HS-5 (cell line): ENCODE results near the gene SCTR.

ENCODE experiments used
- DNase-seq: peaks from one replicate; pipeline ENCODE4 v3.0.0-alpha.2; 2012; ENCODE audit warnings: low read depth

SCTR gene

GRCh38 chr2:119442850-119443249 lies 81.4 kb downstream of the SCTR start:
- no peak for DNase-seq

- DNase-seq = no peak
Observed at GRCh38 chr2:119442226-119442619, 82.1 kb downstream of the SCTR start.

GRCh38 chr2:119441376-119442225 lies 82.7 kb downstream of the SCTR start:
- no peak for DNase-seq

GRCh38 chr2:119440873-119441272 lies 83.4 kb downstream of the SCTR start:
- DNase-seq = no peak

GRCh38 chr2:119440501-119440870 lies 83.8 kb downstream of the SCTR start:
- DNase-seq = no peak

GRCh38 chr2:119439574-119440500 lies 84.4 kb downstream of the SCTR start:
- DNase-seq = no peak

- no peak for DNase-seq
Observed at GRCh38 chr2:119438726-119439284, 85.5 kb downstream of the SCTR start.

- DNase-seq = no peak
Observed at GRCh38 chr2:119438128-119438656, 86.1 kb downstream of the SCTR start.

- no peak for DNase-seq
Observed at GRCh38 chr2:119436993-119437772, 87.1 kb downstream of the SCTR start.

- DNase-seq = no peak
Observed at GRCh38 chr2:119435953-119436297, 88.4 kb downstream of the SCTR start.

- DNase-seq = no peak
Observed at GRCh38 chr2:119435081-119435952, 89.0 kb downstream of the SCTR start.

GRCh38 chr2:119434664-119435063 lies 89.6 kb downstream of the SCTR start:
- no peak for DNase-seq

- DNase-seq = no peak
Observed at GRCh38 chr2:119433636-119434327, 90.5 kb downstream of the SCTR start.

- DNase-seq = no peak
Observed at GRCh38 chr2:119432851-119433522, 91.3 kb downstream of the SCTR start.

- DNase-seq = no peak
Observed at GRCh38 chr2:119431976-119432850, 92.1 kb downstream of the SCTR start.

GRCh38 chr2:119431155-119431975 lies 92.9 kb downstream of the SCTR start, which contains the start of gene TMEM37:
Gene TMEM37 (plus strand): TSS chr2:119431854. CDS start chr2:119431904, 50 bp downstream.
- no peak for DNase-seq

- DNase-seq = no peak
Observed at GRCh38 chr2:119430023-119430498, 94.2 kb downstream of the SCTR start.
